ENCODE data around the gene RNF183. TPM values are rescaled to one million over a fixed set of nuclear protein-coding genes. Genes with fewer than 3 reads are reported as not detected.

The RNF183 gene
- 0.26 and 0.38 TPM in 2 replicates for total RNA-seq

DNA sequence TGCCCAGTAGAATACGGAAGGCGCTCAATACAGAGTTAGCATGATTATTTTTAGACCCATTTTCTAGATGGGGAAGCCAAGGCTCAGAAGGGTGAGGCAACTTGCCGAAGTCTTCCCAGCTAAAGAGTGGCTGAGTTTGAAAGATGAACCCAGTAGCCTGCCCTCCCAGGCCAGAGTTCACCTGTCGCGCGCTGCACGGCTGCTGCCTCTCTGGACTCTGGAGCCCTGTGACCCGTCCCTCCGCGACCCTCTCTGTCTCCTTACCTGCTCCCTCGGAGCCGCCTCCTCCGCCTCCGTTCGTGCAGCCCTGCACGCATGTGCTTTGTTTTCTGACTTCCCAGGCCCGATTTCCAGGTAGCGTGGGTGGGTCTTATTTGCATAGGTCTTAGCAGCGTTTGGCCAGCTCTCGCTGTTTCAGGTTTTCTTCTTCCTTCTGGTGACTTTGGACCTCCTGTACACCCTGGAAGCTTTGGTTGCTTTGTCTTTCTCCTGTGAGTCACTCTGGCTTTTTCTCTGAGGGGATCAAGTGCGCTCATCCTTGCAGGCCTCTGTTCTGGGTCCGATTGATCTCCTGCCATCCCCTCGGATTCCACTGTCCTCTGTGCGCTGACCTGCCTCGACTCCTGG lies at the start of gene RNF183:
Gene RNF183 (minus strand): TSS at position 585 of the 627 bp plus-strand sequence. CDS start 5,192 bp downstream, outside the sequence.
- H3K4me3 ChIP-seq (ENCODE audit: low read depth, low read length), result no peak within 1 kb of the TSS
- no peak for FAIRE-seq
- H3K36me3 ChIP-seq (ENCODE audit: control insufficient read depth, insufficient read depth, low read length), result no peaks in the 10 kb centered on the region
- DNase-seq (ENCODE audit: low read depth), result peak; percentile 3
- TF ChIP-seq CTCF (IDR thresholded peaks at IDR 0.05; ENCODE audit: insufficient read depth, low read length, severe bottlenecking), result no peak
- H3K27me3 ChIP-seq (ENCODE audit: control insufficient read depth, insufficient read depth, low read length), result no peaks in the 10 kb centered on the region

GRCh38 chr9:113352411-113352810 lies 49.2 kb upstream of the RNF183 start:
- FAIRE-seq (no peak), DNase-seq (ENCODE audit: low read depth) (peak; percentile 72)
- Histone ChIP-seq H3K4me3 (ENCODE audit: low read depth, low read length) (no peak overlapping the region), H3K36me3 (ENCODE audit: control insufficient read depth, insufficient read depth, low read length) (no peaks in the 10 kb centered on the region), H3K27me3 (ENCODE audit: control insufficient read depth, insufficient read depth, low read length) (peaks cover 14% of the 10 kb centered on the region)
- no peak for TF ChIP-seq CTCF (IDR thresholded peaks at IDR 0.05; ENCODE audit: insufficient read depth, low read length, severe bottlenecking)

DNA sequence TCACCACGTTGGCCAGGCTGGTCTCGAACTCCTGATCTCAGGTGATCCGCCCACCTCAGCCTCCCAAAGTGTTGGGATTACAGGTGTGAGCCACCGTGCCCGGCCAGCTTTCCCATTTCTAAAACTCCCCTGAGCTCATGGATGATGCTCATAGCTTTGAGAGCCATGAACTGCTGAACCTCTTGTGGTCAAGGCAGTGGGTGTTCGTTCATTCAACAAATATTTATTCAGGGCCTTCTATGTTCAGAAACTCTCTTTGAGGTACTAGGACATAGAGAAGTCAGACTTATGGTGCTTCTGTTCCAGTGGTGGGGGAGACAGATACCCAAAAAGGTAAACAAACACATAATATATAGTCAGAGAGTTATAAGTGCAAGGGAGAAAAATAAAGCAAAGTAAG lies 48.8 kb upstream of the RNF183 start:
- Histone ChIP-seq H3K4me3 (ENCODE audit: low read depth, low read length) (no peak overlapping the region), H3K36me3 (ENCODE audit: control insufficient read depth, insufficient read depth, low read length) (no peaks in the 10 kb centered on the region), H3K27me3 (ENCODE audit: control insufficient read depth, insufficient read depth, low read length) (peaks cover 14% of the 10 kb centered on the region)
- DNase-seq (ENCODE audit: low read depth) (no peak), FAIRE-seq (no peak)
- TF ChIP-seq CTCF (IDR thresholded peaks at IDR 0.05; ENCODE audit: insufficient read depth, low read length, severe bottlenecking), result no peak

- H3K4me3 ChIP-seq (ENCODE audit: low read depth, low read length), result no peak overlapping the region
- no peaks in the 10 kb centered on the region for H3K36me3 ChIP-seq (ENCODE audit: control insufficient read depth, insufficient read depth, low read length)
- no peak for TF ChIP-seq CTCF (IDR thresholded peaks at IDR 0.05; ENCODE audit: insufficient read depth, low read length, severe bottlenecking)
- H3K27me3 ChIP-seq (ENCODE audit: control insufficient read depth, insufficient read depth, low read length), result peaks cover 14% of the 10 kb centered on the region
- FAIRE-seq (no peak), DNase-seq (ENCODE audit: low read depth) (no peak)
These were observed 47.8 kb upstream of the RNF183 start for GRCh38 chr9:113350937-113351336.

GRCh38 chr9:113350107-113350661 lies 47.0 kb upstream of the RNF183 start:
- no peak for FAIRE-seq
- no peak for DNase-seq (ENCODE audit: low read depth)
- peaks cover 14% of the 10 kb centered on the region for H3K27me3 ChIP-seq (ENCODE audit: control insufficient read depth, insufficient read depth, low read length)
- peak overlapping the region; percentile 31 for H3K4me3 ChIP-seq (ENCODE audit: low read depth, low read length)
- no peak for TF ChIP-seq CTCF (IDR thresholded peaks at IDR 0.05; ENCODE audit: insufficient read depth, low read length, severe bottlenecking)
- no peaks in the 10 kb centered on the region for H3K36me3 ChIP-seq (ENCODE audit: control insufficient read depth, insufficient read depth, low read length)
